GM18511 (cell line): ENCODE results near the gene RANBP10.
A peak's percentile ranks its signal among the peaks of the same experiment; 100 is the strongest.

ENCODE experiments used
- ATAC-seq: cut with Tn5 transposase; IDR thresholded peaks from one replicate; pipeline ENCODE4 v1.9.1; 2021; ENCODE audit warnings: mild to moderate bottlenecking, moderate library complexity; ENCODE audit not compliant: unreplicated experiment

The RANBP10 gene

DNA sequence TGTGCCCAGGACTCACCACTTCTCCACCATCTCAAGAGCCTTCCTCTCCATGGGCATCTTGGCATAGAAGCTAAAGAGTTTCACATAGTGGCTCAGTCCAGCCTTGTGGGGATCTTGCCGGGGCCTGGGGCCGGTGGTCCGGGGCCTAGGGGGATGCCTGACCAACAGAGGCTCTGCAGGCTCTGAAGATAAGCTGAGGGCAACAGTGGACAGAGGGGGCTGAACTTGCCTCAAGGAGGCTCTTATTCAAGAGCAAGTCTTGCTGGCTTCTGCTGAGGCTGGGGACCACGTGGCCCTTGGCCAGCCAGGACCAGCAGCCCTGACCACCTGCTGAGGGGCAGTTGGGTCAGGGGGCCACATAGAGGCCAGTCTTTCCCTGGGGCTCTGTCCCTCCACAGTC, 22.3 kb upstream of the RANBP10 start:
- ATAC-seq = no peak

DNA sequence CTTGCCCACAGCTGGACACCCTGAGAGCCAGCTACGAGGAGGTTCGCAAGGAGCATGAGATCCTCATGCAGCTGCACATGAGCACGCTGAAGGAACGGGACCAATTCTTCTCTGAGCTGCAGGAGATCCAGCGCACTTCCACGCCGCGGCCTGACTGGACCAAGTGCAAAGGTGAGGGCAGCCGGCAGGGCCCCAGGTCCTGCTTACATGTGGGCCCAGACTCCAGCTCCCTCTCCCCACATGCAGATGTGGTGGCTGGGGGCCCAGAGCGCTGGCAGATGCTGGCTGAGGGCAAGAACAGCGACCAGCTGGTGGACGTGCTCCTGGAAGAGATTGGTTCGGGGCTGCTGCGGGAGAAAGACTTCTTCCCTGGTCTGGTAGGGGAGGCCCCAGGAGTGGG, 19.5 kb upstream of the RANBP10 start:
- no peak for ATAC-seq

- no peak for ATAC-seq
Observed at GRCh38 chr16:67825119-67825518, 18.8 kb upstream of the RANBP10 start.

- ATAC-seq = no peak
Observed at GRCh38 chr16:67822511-67822910, 16.2 kb upstream of the RANBP10 start.

- ATAC-seq = no peak
Observed at GRCh38 chr16:67820608-67821259, 14.4 kb upstream of the RANBP10 start.

GRCh38 chr16:67814567-67814966, 8.2 kb upstream of the RANBP10 start:
- no peak for ATAC-seq

DNA sequence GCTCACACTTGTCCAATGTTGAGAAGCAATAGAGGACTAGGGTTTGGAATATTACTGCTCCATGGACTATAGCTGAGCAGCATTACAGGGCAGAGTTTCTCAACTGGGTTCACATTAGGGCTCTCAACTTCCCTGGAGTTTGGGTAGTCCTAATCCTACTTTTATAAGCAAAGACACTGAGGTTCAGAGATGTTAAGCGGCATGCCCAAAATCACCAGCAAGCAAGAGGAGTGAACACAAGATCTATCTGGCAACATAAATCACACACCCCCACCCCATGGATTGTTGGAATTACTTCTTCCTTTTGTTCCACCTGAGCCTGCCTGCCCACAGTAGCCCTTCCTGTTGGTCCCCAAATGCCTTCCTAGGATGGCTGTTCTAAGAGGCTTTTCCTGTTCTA, 5.5 kb upstream of the RANBP10 start:
- ATAC-seq = no peak

GRCh38 chr16:67807148-67807682, 855 bp upstream of the RANBP10 start:
- ATAC-seq = peak; percentile 5

- ATAC-seq = peak; percentile 2
Observed at GRCh38 chr16:67805718-67806427, 487 bp downstream of the RANBP10 start.

DNA sequence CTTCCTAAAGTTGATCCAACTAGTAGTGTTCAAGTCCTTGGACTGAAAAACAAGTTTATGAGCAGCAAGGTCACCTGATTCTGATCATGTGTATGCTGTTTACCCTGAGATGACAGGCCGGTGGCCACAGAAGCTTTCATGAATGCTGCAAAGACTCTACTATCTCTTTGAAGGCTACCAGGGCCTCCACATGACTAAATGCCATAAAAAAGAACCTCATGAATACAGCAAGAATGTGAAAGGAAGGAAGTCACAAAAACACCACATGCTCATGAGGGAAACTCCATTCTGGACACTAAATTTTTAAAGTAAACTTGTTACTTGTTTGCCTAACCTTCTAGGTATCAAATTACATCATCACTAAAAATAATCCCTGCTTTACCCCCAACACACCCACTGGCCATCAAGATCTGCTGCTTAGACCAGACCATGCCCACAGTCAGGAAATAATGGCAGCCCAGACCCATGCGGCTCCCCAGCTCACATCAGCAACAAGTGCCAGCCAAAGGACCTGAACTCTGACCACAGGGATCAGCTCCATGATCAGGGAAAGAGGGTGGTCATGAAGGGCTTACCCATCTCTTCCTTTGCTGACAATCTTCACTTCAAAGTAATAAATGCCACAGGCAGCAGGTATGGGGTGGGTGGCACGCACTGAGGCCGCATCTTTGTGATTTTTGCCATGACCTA, 1.4 kb downstream of the RANBP10 start:
- ATAC-seq = no peak

- no peak for ATAC-seq
Observed at GRCh38 chr16:67803894-67804293, 2.5 kb downstream of the RANBP10 start.

DNA sequence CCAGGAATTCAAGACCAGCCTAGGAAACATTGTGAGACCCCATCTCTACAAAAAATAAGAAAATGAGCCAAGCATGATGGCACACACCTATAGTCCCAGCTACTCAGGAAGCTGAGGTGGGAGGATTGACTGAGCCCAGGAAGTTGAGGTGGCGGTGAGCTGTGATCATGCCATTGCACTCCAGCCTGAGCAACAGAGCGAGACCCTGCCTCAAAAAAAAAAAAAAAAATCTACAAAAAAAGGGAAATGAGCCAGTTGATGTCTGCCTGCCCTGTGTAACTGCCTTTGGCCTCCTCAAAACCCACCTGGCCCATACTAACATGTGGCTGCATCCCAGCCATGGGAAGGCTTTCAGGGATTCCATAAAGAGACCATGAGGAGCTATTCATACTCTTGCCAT, 4.5 kb downstream of the RANBP10 start:
- ATAC-seq = no peak

- ATAC-seq = no peak
Observed at GRCh38 chr16:67801241-67801640, 5.1 kb downstream of the RANBP10 start.

DNA sequence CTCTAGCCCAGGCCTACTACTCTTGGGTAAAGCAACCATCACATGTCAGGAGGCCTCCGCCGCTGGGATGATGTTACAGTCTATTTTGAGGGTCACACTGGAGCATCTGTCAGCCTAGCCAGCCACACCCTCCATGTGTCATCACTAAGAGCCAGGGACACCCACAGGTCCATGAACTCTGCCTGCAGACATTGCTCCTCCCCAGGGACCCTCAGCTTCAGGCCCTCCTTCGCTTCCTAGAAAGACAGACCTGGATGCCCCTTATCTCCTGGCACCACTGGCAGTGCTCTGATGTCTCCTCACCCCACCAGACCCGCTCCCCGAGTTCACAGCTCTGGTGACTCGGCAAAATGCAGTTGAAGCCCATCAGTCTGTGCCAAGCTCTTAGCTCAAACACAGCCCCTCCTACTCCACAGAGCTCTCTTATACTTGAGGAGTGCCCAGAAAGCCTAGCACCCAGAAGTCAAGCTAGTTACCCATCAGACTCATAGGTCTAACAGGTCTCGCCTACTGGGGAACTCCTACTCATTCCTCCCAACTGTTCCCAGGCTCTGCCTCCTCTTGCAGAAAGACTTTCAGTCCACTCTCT, 5.9 kb downstream of the RANBP10 start:
- ATAC-seq = no peak

GRCh38 chr16:67796099-67796718, 10.2 kb downstream of the RANBP10 start:
- ATAC-seq = no peak

GRCh38 chr16:67790071-67790470, 16.3 kb downstream of the RANBP10 start:
- ATAC-seq = no peak

DNA sequence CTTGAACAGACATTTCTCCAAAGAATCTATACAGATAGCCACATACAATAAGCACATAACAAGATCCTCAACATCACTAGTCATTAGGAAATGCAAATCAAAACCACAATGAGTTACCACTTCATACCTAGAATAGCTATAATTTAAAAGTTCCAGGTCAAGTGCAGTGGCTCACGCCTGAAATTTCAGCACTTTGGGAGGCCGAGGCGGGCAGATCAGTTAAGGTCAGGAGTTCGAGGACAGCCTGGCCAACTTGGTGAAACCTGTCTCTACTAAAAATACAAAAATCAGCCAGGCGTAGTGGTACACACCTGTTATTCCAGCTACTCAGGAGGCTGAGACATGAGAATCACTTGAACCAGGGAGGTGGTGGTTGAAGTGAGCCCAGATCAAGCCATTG, 19.9 kb downstream of the RANBP10 start:
- no peak for ATAC-seq

- no peak for ATAC-seq
Observed at GRCh38 chr16:67783353-67783725, 23.0 kb downstream of the RANBP10 start.

DNA sequence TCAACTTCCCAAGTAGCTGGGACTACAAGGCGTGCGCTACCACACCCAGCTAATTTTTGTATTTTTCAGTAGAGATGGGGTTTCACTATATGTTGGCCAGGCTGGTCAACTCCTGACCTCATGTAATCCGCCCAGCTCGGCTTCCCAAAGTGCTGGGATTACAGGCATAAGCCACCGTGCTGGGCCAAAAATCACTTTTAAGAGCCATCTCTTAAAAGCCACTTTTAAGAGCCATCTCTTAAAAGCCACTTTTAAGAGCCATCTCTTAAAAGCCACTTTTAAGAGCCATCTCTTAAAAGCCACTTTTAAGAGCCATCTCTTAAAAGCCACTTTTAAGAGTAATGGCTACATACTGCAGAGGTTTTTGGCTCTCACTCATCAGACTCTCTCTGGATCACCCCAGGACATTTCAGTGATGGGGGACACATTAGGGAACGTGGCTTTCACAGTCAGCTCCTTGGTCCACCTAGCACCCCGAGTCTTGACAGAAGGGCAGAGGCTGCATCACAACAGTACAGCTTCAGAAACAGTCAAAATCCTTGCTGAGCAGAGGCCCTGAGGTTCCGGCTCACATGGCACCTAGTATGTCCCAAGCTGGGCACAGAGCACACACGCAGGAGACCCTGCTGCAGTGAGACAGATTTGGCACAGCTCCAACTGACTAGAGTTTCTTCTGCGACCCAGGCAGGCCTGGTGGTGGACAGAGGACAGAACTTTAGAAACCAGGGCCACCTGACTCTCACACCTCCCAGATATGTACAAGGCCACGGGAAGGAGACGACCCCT, 23.6 kb downstream of the RANBP10 start:
- no peak for ATAC-seq

DNA sequence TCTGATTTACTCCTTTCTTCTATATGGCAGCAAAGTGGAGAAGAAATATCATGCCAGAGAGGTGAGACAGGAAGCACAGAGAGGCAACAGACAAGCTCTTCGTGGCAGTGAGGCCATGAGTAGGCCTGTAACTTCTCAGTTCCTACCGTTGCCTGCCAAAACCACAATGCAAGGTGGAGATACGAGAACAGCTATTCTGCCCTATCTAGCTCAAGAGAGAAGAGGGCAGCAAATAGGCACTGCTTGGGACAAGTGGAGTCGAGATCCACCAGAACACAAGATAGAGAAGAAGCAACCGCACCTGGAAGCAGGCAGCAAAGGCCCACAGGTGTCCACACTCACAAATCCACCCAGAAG, 24.8 kb downstream of the RANBP10 start:
- ATAC-seq = peak; percentile 64
